ENCODE measurements around the gene KCNJ3.

The KCNJ3 gene

DNA sequence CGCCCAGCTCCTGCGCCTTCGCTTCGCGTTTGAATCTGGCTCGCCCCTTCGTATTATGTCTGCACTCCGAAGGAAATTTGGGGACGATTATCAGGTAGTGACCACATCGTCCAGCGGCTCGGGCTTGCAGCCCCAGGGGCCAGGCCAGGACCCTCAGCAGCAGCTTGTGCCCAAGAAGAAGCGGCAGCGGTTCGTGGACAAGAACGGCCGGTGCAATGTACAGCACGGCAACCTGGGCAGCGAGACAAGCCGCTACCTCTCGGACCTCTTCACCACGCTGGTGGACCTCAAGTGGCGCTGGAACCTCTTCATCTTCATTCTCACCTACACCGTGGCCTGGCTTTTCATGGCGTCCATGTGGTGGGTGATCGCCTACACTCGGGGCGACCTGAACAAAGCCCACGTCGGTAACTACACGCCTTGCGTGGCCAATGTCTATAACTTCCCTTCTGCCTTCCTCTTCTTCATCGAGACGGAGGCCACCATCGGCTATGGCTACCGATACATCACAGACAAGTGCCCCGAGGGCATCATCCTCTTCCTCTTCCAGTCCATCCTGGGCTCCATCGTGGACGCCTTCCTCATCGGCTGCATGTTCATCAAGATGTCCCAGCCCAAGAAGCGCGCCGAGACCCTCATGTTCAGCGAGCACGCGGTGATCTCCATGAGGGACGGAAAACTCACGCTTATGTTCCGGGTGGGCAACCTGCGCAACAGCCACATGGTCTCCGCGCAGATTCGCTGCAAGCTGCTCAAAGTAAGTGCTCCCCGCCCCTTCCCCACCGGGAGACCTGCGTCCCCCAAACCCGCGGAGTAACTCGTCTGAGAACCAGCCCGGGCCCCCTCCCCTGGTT is 453 bp downstream of the KCNJ3 start:
- TF ChIP-seq, protein P1, sequence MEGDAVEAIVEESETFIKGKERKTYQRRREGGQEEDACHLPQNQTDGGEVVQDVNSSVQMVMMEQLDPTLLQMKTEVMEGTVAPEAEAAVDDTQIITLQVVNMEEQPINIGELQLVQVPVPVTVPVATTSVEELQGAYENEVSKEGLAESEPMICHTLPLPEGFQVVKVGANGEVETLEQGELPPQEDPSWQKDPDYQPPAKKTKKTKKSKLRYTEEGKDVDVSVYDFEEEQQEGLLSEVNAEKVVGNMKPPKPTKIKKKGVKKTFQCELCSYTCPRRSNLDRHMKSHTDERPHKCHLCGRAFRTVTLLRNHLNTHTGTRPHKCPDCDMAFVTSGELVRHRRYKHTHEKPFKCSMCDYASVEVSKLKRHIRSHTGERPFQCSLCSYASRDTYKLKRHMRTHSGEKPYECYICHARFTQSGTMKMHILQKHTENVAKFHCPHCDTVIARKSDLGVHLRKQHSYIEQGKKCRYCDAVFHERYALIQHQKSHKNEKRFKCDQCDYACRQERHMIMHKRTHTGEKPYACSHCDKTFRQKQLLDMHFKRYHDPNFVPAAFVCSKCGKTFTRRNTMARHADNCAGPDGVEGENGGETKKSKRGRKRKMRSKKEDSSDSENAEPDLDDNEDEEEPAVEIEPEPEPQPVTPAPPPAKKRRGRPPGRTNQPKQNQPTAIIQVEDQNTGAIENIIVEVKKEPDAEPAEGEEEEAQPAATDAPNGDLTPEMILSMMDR (IDR thresholded peaks at IDR 0.05; ENCODE audit: low read depth, low read length): no peak
- Histone ChIP-seq H3K27me3 (0 out of 2 replicates have a peak, but pooled peaks cover 6% of the 10 kb centered on the region), H3K4me1 (no peaks in the 10 kb centered on the region), H3K36me3 (no peaks in the 10 kb centered on the region), H3K9me3 (no peaks in the 10 kb centered on the region), H3K4me3 (ENCODE audit: low read depth, low read length) (no peak overlapping the region)
- DNase-seq: no peak

DNA sequence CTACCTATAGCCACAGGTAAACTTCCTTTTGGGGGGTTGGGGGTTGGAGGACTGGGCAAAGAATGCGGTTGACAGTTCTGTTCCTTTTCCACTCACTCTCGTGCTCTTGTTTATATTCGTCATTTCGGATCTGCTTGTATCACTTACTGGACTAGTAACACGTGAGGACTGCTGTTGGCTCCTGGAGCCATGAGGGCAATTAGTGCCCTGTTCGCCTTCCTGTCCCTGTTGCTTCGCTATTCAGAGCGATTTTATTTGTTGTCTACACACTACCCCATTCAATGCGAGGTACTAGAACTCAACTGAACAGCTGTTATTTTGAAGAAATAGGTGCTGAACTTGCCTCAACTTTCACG is 1.1 kb downstream of the KCNJ3 start:
- H3K4me3 ChIP-seq (ENCODE audit: low read depth, low read length): no peak overlapping the region
- TF ChIP-seq, protein P1 (IDR thresholded peaks at IDR 0.05; ENCODE audit: low read depth, low read length): no peak
- DNase-seq: no peak

DNA sequence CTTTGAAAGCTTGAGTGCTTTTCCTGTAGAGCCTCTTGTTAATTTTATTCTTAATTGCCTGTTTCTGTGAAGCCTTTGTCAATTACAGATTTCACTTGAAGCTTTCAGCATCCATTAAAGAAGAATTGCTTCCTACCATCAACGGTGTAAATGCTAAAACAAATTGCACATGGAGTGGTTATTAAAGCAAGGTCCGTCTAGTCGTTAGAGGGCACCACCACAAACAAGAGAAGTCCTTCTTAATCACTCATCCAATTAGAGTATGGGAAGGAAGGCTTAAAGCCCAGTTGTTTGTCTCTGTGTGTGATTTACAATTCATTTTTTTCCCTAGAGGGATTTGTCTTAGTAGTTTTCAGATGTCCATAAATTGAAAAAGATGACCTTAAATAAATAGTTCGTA is 1.6 kb downstream of the KCNJ3 start:
- DNase-seq: no peak
- H3K4me3 ChIP-seq (ENCODE audit: low read depth, low read length): no peak overlapping the region
- H3K27me3 ChIP-seq: 0 out of 2 replicates have a peak, but pooled peaks cover 6% of the 10 kb centered on the region
- H3K4me1 ChIP-seq: no peaks in the 10 kb centered on the region
- H3K36me3 ChIP-seq: no peaks in the 10 kb centered on the region
- TF ChIP-seq, protein P1 (IDR thresholded peaks at IDR 0.05; ENCODE audit: low read depth, low read length): no peak
- no peaks in the 10 kb centered on the region for H3K9me3 ChIP-seq

More for the DNA sequence above, 1.1 kb downstream of the KCNJ3 start:
- Histone ChIP-seq H3K36me3 (no peaks in the 10 kb centered on the region), H3K4me1 (no peaks in the 10 kb centered on the region), H3K9me3 (no peaks in the 10 kb centered on the region), H3K27me3 (0 out of 2 replicates have a peak, but pooled peaks cover 6% of the 10 kb centered on the region)

DNA sequence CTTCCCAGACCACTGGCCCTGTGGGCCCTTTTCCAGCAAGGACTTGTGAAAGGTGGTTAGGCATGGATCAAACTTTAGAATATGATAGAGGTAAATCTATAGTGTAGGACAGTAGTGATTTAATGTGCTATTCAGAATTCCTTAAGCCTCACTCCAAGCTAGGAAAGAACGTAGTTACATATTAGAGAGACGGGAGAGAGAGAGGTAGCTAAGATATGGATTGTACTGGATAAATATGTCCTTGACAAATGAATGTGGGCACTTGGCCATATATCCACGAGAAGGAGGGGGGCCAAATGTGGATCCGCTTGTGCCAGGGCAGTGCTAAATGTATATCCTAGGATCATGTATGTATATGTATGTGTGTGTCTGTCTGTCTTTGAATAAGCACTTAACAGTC is 6.5 kb downstream of the KCNJ3 start:
- H3K36me3 ChIP-seq: no peaks in the 10 kb centered on the region
- H3K4me1 ChIP-seq: no peaks in the 10 kb centered on the region
- no peak for DNase-seq
- TF ChIP-seq, protein P1 (IDR thresholded peaks at IDR 0.05; ENCODE audit: low read depth, low read length): no peak
- H3K9me3 ChIP-seq: no peaks in the 10 kb centered on the region
- H3K27me3 ChIP-seq: no peaks in the 10 kb centered on the region
- no peak overlapping the region for H3K4me3 ChIP-seq (ENCODE audit: low read depth, low read length)

DNA sequence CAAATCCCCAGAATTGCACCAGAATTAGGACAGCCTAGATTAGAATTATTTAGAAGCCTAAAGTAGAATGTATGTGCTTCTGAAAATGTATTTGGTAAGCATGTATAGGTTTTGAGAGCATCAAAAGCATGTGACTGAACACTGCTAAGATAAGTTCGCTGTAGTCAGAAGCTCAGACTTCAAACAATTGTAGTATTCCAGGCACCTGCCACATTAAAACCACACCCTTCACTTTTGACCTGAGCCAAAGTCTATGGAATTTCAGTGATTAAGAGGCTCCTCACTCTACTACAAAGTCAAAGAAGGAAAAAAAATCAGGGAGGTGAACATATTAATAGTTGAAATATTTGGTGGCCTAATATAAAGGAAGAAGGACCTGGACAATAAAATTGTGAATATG is 8.2 kb downstream of the KCNJ3 start:
- Histone ChIP-seq H3K4me3 (ENCODE audit: low read depth, low read length) (no peak overlapping the region), H3K9me3 (no peaks in the 10 kb centered on the region), H3K27me3 (no peaks in the 10 kb centered on the region), H3K36me3 (no peaks in the 10 kb centered on the region), H3K4me1 (no peaks in the 10 kb centered on the region)
- DNase-seq: no peak
- TF ChIP-seq, protein P1 (IDR thresholded peaks at IDR 0.05; ENCODE audit: low read depth, low read length): no peak

DNA sequence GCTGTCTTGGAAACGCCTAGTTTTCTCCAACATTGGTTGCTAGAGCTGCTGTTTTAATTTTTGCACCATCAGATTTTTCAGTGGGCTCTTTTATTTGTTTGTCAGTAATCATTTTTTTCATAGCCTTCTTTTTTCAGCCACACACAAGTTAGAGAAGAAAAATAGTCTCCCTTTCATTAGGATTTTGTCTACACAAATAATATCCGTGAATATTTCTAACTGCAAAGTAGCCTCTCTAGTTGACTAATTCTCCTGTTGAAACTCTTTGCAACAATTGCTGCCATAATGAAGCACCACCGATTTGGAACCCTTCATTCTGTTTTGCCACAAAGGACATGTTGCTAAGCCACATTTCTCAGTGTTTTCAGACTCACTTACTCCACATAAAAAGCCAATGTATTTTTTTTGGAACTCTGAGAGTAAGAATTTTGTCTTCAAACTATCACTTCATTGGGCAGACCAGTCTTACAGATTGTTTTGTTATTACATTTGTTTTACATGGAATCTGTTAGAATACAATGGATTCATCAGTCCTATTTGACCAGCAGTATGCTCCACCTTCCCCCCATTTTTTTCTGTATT is 9.6 kb downstream of the KCNJ3 start:
- Histone ChIP-seq H3K4me1 (no peaks in the 10 kb centered on the region), H3K36me3 (no peaks in the 10 kb centered on the region), H3K4me3 (ENCODE audit: low read depth, low read length) (no peak overlapping the region), H3K27me3 (no peaks in the 10 kb centered on the region), H3K9me3 (no peaks in the 10 kb centered on the region)
- TF ChIP-seq, protein P1 (IDR thresholded peaks at IDR 0.05; ENCODE audit: low read depth, low read length): no peak
- DNase-seq: no peak

All from BE2C (cell line).